ENCODE measurements around the gene GRPEL2.
"Not testable (repeated sequence)": the region's sequence is repeated elsewhere in the genome, so short reads cannot be mapped to it uniquely, and the experiment has no call there.

GRPEL2 gene

GRCh38 chr5:149389552-149390495, 44.5 kb downstream of the GRPEL2 start:
- no peak for TF ChIP-seq CTCF (IDR thresholded peaks at IDR 0.05; ENCODE audit: control insufficient read depth, insufficient read depth, low read depth, low read length, missing control alignments)
- DNase-seq (ENCODE audit: low read depth), result no peak
- no peak overlapping the region for H3K4me3 ChIP-seq (ENCODE audit: control insufficient read depth, low read depth, low read length)

GRCh38 chr5:149391076-149391475, 45.8 kb downstream of the GRPEL2 start:
- not testable (repeated sequence) for DNase-seq (ENCODE audit: low read depth); H3K4me3 ChIP-seq (ENCODE audit: control insufficient read depth, low read depth, low read length)

- TF ChIP-seq CTCF (IDR thresholded peaks at IDR 0.05; ENCODE audit: control insufficient read depth, insufficient read depth, low read depth, low read length, missing control alignments), result no peak
- no peak overlapping the region for H3K4me3 ChIP-seq (ENCODE audit: control insufficient read depth, low read depth, low read length)
- DNase-seq (ENCODE audit: low read depth), result no peak
Measured at GRCh38 chr5:149391524-149391923, 46.2 kb downstream of the GRPEL2 start.

DNA sequence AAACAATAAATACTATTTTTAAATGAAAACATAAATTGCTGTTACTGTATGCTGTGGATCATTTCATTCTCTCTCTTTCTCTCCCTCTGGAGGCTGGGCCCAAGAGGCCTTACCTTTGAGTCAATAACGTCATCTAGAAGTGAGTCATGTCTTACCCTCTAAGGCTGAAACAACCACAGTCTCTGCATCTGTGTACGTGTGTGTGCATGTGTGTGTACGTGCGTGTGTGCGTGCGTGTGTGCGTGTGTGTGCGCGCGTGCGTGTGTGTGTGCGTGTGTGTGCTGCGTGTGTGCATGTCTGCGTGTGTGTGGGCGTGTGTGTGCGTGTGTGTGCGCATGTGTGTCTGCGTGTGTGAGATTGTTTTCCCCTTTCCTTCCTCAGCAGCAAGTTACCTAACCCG, 47.4 kb downstream of the GRPEL2 start:
- TF ChIP-seq CTCF (IDR thresholded peaks at IDR 0.05; ENCODE audit: control insufficient read depth, insufficient read depth, low read depth, low read length, missing control alignments), result no peak
- DNase-seq (ENCODE audit: low read depth), result no peak
- no peak overlapping the region for H3K4me3 ChIP-seq (ENCODE audit: control insufficient read depth, low read depth, low read length)

DNA sequence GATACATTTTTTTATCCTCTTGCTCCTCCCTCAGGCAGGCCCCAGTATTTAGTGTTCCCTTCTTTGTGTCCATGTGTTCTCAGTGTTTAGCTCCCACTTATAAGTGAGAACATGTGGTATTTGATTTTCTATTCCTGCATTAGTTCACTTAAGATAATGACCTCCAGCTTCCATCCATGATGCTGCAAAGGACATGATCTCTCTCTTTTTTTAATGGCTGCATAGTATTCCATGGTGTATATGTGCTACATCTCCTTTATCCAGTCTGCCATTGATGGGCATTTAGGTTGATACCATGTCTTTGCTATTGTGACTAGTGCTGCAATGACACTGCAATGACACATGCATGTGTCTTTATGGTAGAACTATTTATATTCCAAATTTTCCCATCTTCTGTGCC, 49.7 kb downstream of the GRPEL2 start:
- not testable (repeated sequence) for DNase-seq (ENCODE audit: low read depth); H3K4me3 ChIP-seq (ENCODE audit: control insufficient read depth, low read depth, low read length)

GRCh38 chr5:149397530-149397929, 52.2 kb downstream of the GRPEL2 start:
- no peak overlapping the region for H3K4me3 ChIP-seq (ENCODE audit: control insufficient read depth, low read depth, low read length)
- peak; percentile 98 for DNase-seq (ENCODE audit: low read depth)
- TF ChIP-seq CTCF (IDR thresholded peaks at IDR 0.05; ENCODE audit: control insufficient read depth, insufficient read depth, low read depth, low read length, missing control alignments), result no peak

DNA sequence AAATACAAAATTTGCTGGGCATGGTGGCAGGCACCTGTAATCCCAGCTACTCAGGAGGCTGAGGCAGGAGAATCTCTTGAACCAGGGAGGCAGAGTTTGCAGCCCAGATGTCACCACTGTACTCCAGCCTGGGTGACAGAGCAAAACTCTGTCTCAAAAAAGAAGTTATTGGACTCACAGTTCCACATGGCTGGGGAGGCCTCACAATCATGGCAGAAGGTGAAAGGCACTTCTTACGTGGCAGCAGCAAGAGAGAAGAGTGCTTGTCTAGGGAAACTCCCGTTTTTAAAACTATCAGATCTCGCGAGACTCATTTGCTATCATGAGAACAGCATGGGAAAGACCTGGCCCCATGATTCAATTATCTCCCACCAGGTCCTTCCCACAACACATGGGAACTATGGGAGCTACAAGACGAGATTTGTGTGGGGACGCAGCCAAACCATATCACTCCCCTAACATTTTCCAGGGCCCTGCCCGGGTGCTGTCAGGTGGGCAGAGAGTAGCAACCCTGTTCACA, 53.5 kb downstream of the GRPEL2 start:
- DNase-seq (ENCODE audit: low read depth); H3K4me3 ChIP-seq (ENCODE audit: control insufficient read depth, low read depth, low read length): not testable (repeated sequence)

GRCh38 chr5:149399775-149400174, 54.5 kb downstream of the GRPEL2 start:
- no peak overlapping the region for H3K4me3 ChIP-seq (ENCODE audit: control insufficient read depth, low read depth, low read length)
- no peak for DNase-seq (ENCODE audit: low read depth)
- no peak for TF ChIP-seq CTCF (IDR thresholded peaks at IDR 0.05; ENCODE audit: control insufficient read depth, insufficient read depth, low read depth, low read length, missing control alignments)
